Fibroblast of mammary gland (primary cell): ENCODE results near the gene CBFA2T2.
"Not testable (repeated sequence)": the region's sequence is repeated elsewhere in the genome, so short reads cannot be mapped to it uniquely, and the experiment has no call there.

ENCODE experiments used
- DNase-seq: peaks from one replicate; pipeline ENCODE4 v3.0.0-alpha.2; 2010; ENCODE audit warnings: low read depth
- H3K4me3 ChIP-seq: 2 replicates; pipeline ENCODE4 v1.5.1; 2011; ENCODE audit warnings: low read depth, mild to moderate bottlenecking, low read length, moderate library complexity; ENCODE audit not compliant: control insufficient read depth
- TF ChIP-seq, protein P1 (sequence below): conservative IDR thresholded peaks from 2 replicates; pipeline ENCODE4 v1.5.1; 2011; ENCODE audit warnings: low read depth, low read length, inconsistent platforms; ENCODE audit not compliant: control insufficient read depth, insufficient read depth

The CBFA2T2 gene

DNA sequence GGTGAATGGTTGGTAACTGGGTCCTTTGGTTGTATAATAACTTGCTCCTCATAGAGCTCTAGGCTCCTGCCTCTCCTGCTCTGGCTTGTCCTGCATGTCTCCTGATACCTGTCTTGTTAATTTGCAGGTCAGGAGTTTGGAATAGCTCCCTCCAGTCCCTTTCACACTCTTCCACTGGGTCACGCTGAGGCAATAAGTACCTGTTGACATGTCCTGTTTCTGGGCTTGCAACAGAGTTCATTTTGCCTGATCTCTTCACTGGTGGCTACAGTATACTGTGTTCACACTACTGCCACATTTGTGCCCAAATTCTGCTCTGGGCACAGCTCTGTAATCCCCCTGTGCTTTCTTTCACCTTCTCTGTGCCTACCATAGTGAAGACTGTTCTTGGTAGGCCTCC lies 146.9 kb downstream of the CBFA2T2 start:
- no peak for DNase-seq
- TF ChIP-seq, protein P1, sequence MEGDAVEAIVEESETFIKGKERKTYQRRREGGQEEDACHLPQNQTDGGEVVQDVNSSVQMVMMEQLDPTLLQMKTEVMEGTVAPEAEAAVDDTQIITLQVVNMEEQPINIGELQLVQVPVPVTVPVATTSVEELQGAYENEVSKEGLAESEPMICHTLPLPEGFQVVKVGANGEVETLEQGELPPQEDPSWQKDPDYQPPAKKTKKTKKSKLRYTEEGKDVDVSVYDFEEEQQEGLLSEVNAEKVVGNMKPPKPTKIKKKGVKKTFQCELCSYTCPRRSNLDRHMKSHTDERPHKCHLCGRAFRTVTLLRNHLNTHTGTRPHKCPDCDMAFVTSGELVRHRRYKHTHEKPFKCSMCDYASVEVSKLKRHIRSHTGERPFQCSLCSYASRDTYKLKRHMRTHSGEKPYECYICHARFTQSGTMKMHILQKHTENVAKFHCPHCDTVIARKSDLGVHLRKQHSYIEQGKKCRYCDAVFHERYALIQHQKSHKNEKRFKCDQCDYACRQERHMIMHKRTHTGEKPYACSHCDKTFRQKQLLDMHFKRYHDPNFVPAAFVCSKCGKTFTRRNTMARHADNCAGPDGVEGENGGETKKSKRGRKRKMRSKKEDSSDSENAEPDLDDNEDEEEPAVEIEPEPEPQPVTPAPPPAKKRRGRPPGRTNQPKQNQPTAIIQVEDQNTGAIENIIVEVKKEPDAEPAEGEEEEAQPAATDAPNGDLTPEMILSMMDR = no peak
- no peak overlapping the region for H3K4me3 ChIP-seq

DNA sequence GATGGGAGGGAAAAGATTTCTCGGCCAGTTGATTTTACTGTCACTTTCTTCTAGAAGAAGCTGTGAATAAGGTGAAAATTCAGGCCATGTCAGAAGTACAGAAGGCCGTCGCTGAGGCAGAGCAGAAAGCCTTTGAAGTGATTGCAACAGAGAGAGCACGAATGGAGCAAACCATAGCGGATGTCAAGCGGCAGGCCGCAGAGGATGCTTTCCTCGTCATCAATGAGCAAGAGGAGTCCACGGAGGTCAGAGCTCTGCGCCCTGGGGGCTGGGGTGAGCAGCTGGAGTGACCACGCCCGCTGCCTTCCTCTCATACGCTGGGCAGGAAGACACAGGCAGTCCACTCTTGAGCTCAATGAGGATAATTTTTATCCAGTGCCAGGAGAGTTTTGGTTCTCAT lies 150.4 kb downstream of the CBFA2T2 start:
- TF ChIP-seq, protein P1 = no peak
- no peak overlapping the region for H3K4me3 ChIP-seq
- DNase-seq = no peak

DNA sequence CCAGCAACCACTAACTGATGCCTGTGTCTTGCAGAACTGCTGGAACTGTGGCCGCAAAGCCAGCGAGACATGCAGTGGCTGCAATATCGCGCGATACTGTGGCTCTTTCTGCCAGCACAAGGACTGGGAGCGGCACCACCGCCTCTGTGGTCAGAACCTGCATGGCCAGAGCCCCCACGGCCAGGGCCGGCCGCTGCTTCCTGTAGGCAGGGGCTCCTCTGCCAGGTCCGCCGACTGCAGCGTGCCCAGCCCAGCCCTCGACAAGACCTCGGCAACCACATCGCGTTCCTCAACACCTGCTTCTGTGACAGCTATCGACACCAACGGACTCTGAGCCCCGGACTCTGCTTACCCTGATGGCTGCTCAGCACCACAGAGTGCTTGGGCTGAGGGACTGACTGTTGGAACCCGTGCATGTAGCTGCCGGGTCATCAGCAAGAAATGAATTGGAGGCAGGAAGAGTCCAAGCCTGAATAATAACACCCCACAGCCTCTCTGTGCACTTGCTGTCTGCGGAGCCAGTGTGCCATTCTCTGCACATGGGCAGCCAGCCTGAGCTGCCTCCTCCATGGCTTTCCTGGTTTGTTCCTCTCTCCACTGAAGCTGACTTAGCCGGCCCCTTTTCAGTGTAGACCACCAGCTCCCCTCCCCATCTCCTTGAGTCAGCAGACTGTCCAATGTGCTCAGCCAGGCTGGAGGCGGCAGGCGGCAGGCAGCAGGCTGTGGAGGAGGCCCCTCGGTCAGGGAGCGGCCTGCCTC lies 154.6 kb downstream of the CBFA2T2 start:
- DNase-seq = no peak
- no peak overlapping the region for H3K4me3 ChIP-seq
- TF ChIP-seq, protein P1 = no peak

DNA sequence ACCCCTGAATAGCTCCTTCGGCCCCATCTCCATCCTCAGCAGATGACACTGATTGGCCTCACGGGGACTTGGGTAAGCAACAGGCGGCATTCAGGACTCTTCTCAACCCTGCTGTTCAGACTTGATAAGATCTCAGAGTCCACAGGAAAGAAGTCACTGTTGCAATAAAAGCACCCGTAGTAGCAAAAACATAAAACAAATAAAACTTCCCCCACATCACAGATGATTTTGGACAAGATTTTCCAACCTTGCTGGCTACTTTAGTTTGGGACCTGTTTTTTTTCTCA lies 155.1 kb downstream of the CBFA2T2 start:
- TF ChIP-seq, protein P1 = no peak
- DNase-seq = no peak
- no peak overlapping the region for H3K4me3 ChIP-seq

DNA sequence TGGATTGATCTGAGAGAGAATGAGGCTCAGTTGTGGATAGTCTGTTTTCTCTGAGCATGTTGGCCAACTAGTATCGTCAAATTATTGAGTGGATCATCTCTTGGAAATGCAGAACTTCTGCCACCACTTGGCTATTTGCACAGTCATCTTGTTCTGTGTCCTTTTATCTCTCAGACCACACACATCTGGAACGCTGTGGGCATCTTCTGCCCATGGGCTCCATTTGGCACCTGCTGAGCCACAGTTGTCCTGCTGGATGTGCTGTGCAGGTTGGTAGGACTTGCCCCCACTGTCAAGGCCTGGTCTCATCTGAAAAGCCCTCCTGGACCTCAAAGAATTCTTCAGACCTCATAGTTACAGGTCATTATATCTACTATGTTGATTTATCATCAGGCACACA lies 155.5 kb downstream of the CBFA2T2 start:
- no peak overlapping the region for H3K4me3 ChIP-seq
- no peak for DNase-seq
- TF ChIP-seq, protein P1 = no peak

DNA sequence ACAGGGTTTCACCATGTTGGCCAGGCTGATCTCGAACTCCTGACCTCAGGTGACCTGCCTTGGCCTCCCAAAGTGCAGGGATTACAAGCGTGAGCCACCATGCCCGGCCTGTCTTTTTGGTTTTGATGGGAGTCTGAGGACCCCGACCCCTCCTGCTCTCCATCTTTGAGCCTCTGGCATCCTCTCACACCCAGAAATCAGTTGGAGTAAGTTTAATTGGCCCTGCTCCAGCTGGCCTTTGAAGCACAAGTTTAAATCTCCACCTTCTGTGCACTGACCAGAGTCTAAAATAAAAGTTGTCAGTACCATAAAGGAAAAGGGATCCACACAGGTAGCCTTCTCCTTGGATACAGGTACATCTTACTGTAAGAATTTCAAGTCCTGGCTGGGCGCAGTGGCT lies 156.3 kb downstream of the CBFA2T2 start:
- TF ChIP-seq, protein P1 = no peak
- no peak for DNase-seq
- H3K4me3 ChIP-seq = no peak overlapping the region

DNA sequence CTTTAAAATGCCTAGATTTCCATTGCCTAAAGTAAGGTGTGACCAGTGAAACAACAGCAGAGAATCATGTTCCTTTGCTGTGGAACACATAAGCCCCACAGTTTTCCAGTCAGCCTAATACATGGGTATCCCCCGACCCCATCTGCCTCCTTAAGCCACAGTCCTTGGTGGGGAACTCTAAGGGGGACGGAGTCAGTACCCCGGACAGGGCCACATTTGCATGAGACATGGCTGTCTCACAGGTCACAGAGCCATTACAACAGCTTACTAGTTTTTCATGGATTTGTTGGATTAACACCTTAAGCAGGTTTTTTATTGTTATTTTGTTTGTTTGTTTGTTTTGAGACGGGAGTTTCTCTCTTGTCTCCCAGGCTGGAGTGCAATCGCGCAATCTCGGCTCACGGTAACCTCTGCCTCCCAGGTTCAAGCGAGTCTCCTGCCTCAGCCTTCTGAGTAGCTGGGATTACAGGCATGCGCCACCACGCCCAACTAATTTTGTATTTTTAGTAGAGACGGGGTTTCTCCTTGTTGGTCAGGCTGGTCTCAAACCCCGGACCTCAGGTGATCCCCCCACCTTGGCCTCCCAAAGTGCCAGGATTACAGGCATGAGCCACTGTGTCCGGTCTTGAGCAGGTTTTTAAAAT lies 157.2 kb downstream of the CBFA2T2 start:
- H3K4me3 ChIP-seq, DNase-seq: not testable (repeated sequence)
